Spleen (tissue), 11 donors: ENCODE results near the gene CRELD2. TPM values are rescaled to one million over a fixed set of nuclear protein-coding genes. Genes with fewer than 3 reads are reported as not detected.

Experiments
- DNase-seq: peaks from one replicate; pipeline ENCODE4 v3.0.0-alpha.2; 2020
- H3K27ac ChIP-seq, 8 donors: fragments of 200-600 bp; sonication (generic) in 7 of 8; 1 replicate in 4 of 8; 2 replicates in 4 of 8; pipeline versions ENCODE4 v1.5.0 to v1.8.0; 2016 to 2021; ENCODE audit warnings: inconsistent platforms in 4 of 8, mild to moderate bottlenecking in 4 of 8, moderate library complexity in 1 of 8
- H3K27me3 ChIP-seq, 7 donors: fragments of 200-600 bp; sonication (generic) in 6 of 7; replicated peaks in 1 of 7; 1 replicate in 4 of 7; 2 replicates in 3 of 7; pipeline versions ENCODE4 v1.5.0 to v1.8.0; 2016 to 2021; ENCODE audit warnings: inconsistent platforms in 3 of 7, mild to moderate bottlenecking in 1 of 7
- H3K36me3 ChIP-seq, 6 donors: fragments of 200-600 bp; sonication (generic) in 5 of 6; 1 replicate in 4 of 6; 2 replicates in 2 of 6; pipeline versions ENCODE4 v1.5.0 to v1.8.0; 2016 to 2021; ENCODE audit warnings: inconsistent platforms in 2 of 6
- H3K4me1 ChIP-seq, 6 donors: fragments of 200-600 bp; sonication (generic) in 5 of 6; 1 replicate in 3 of 6; 2 replicates in 3 of 6; pipeline versions ENCODE4 v1.5.0 to v1.8.0; 2016 to 2021; ENCODE audit warnings: inconsistent platforms in 3 of 6
- H3K4me3 ChIP-seq, 8 donors: fragments of 200-600 bp; sonication (generic) in 7 of 8; 1 replicate in 4 of 8; 2 replicates in 4 of 8; pipeline versions ENCODE4 v1.5.0 to v1.8.0; 2016 to 2021; ENCODE audit warnings: inconsistent platforms in 4 of 8, mild to moderate bottlenecking in 4 of 8, moderate library complexity in 2 of 8
- H3K9me3 ChIP-seq, 8 donors: fragments of 200-600 bp; sonication (generic) in 7 of 8; 1 replicate in 4 of 8; 2 replicates in 4 of 8; pipeline versions ENCODE4 v1.5.0 to v1.8.0; 2016 to 2021; ENCODE audit warnings: inconsistent platforms in 4 of 8
- CTCF ChIP-seq, 11 experiments: fragments of 200-600 bp in 7 of 11; fragments of 450-650 bp in 4 of 11; sonication (generic) in 4 of 11; IDR thresholded peaks in 8 of 11; conservative IDR thresholded peaks in 3 of 11; 1 replicate in 7 of 11; 2 replicates in 4 of 11; pipeline versions ENCODE4 v1.4.0 to v1.8.0; 2016 to 2021; ENCODE audit warnings: antibody characterized with exemption in 11 of 11, inconsistent platforms in 4 of 11, mild to moderate bottlenecking in 1 of 11
- POLR2A ChIP-seq, 3 donors: fragments of 450-650 bp; IDR thresholded peaks; one replicate each; pipeline ENCODE4 v1.5.1; 2017; ENCODE audit warnings: antibody characterized with exemption in 3 of 3, mild to moderate bottlenecking in 1 of 3
- POLR2AphosphoS5 ChIP-seq, 3 donors: sonication (generic); formaldehyde crosslinking; IDR thresholded peaks; one replicate each; pipeline ENCODE4 v1.5.1; 2017; ENCODE audit warnings: antibody characterized with exemption in 3 of 3
- WGBS, 5 donors: extraction: QIAGEN DNeasy Blood & Tissue Kit in 3 of 5; methylation state at CpG; one replicate each; pipeline versions ENCODE4 v1.1.5 to v1.1.7; 2013 to 2018; 5-methylcytosine and 5-hydroxymethylcytosine counted together
- intact Hi-C: fragments of 100-400 bp; cut with DNase I; formaldehyde crosslinking; loops from one replicate; pipeline ENCODE4 v1.15.0; 2023; ENCODE audit warnings: low total_unique reads
- polyA plus RNA-seq, 3 donors: library from polyadenylated mRNA; stranded (reverse); fragments of 200-250 nt; gene quantifications; one replicate each; pipeline ENCODE4 v1.2.1, GENCODE V29; 2013
- total RNA-seq, 7 donors: library from RNA; depleted of rRNA in 3 of 7; stranded (reverse); fragments of >200 nt in 3 of 7; fragmentation: NEBNext Ultra II Directional in 4 of 7; extraction: Animal tissue kit (Norgen Biotek cat#: 25700) in 4 of 7; gene quantifications; one replicate each; pipeline versions ENCODE4 v1.1.0 to v1.2.1, GENCODE V29; 2016 to 2021
- donor health status: healthy with polysubstance abuse.
- donor health status: DM: no; HTN: no; CAD: no; lungs with moderate emphysema.
- donor health status: DM: no; HTN: no; CAD: no.
- donor health status: Bipolar disorder and iron deficiency.
- donor health status: healthy.
- donor health status: DM: no; HTN: no; CAD: no.
- donor health status: DM: yes; HTN: yes; CAD: no.

Gene CRELD2
- total and polyA plus RNA-seq, 10 donors, result 16.2 to 46.3 (median 34.9) TPM

DNA sequence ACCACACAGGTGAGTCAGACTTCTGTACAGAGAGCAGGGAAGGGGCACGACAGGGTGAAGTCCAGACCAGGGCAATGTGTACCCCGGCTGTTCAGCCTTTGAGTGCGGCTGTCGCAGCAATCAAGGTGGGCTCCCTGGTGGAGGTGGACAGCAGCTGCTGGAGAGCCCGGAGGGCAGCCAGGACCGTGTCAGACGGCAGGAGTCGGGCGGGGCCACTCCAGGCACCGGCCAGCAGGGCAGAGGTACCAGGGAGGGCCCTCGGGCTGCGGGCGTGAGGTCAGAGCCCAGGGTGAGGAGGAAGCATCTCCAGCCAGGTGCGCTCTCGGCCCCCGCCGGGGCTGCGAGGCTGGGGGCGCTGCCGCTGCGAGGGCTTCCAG lies 41.3 kb downstream of the CRELD2 start:
- Histone ChIP-seq H3K4me1 (peaks cover 27 to 71% (median 51%) of the 10 kb centered on the region in 6 donors), H3K27me3 (no peaks in the 10 kb centered on the region), H3K9me3 (no peaks in the 10 kb centered on the region), H3K27ac (peak overlapping the region; percentile 73 to 99 (median 97)), H3K4me3 (peak overlapping the region; percentile 12 to 99 (median 90)), H3K36me3 (peaks cover 2 to 35% (median 30%) of the 10 kb centered on the region in 6 donors)
- 0 to 8% (median 6%) methylated on average over 2 to 21 of the region's 21 CpGs for WGBS, 5 donors
- intact Hi-C loops, result no loop called here
- TF ChIP-seq POLR2A (IDR thresholded peaks at IDR 0.05) (no peak), CTCF (IDR thresholded peaks at IDR 0.05 in 8 of 11, conservative IDR thresholded peaks at IDR 0.05 in 3 of 11) (peak in 1 of 11 experiments; percentile 19)
- no peak for DNase-seq

GRCh38 chr22:49960159-49961004 lies 41.9 kb downstream of the CRELD2 start, which contains the start of gene PIM3:
Gene PIM3, plus strand, starts transcription at chr22:49960772. Its CDS starts 176 bp downstream, at chr22:49960948.
- intact Hi-C loops, result no loop called here

GRCh38 chr22:49961005-49961600 lies 42.7 kb downstream of the CRELD2 start:
- Histone ChIP-seq H3K4me3 (peak overlapping the region; percentile 71 to 99 (median 92)), H3K4me1 (peaks cover 41 to 72% (median 55%) of the 10 kb centered on the region in 6 donors), H3K36me3 (peaks cover 2 to 48% (median 32%) of the 10 kb centered on the region in 6 donors), H3K9me3 (no peaks in the 10 kb centered on the region), H3K27me3 (no peaks in the 10 kb centered on the region), H3K27ac (peak overlapping the region; percentile 73 to 99 (median 97))
- peak; percentile 93 for DNase-seq
- TF ChIP-seq CTCF (IDR thresholded peaks at IDR 0.05 in 8 of 11, conservative IDR thresholded peaks at IDR 0.05 in 3 of 11) (peak in 1 of 11 experiments; percentile 20), POLR2AphosphoS5 (IDR thresholded peaks at IDR 0.05) (no peak)
- intact Hi-C loops, result no loop called here
- 0 to 1% (median 1%) methylated on average over 29 to 84 of the region's 84 CpGs for WGBS, 5 donors

More at GRCh38 chr22:49960159-49961004, 41.9 kb downstream of the CRELD2 start, which contains the start of gene PIM3:
- peak; percentile 34 to 95 (median 71) for TF ChIP-seq POLR2A (IDR thresholded peaks at IDR 0.05)
- peak in 2 of 11 experiments; percentile 17 to 18 for TF ChIP-seq CTCF (IDR thresholded peaks at IDR 0.05 in 8 of 11, conservative IDR thresholded peaks at IDR 0.05 in 3 of 11)
- peak; percentile 94 to 96 (median 94) for TF ChIP-seq POLR2AphosphoS5 (IDR thresholded peaks at IDR 0.05)
- peaks cover 2 to 41% (median 32%) of the 10 kb centered on the region in 6 donors for H3K36me3 ChIP-seq
- peak; percentile 97 for DNase-seq
- H3K27ac ChIP-seq, result peak within 1 kb of the TSS; percentile 73 to 99 (median 97)
- 0 to 1% (median 0%) methylated on average over 34 to 137 of the region's 137 CpGs for WGBS, 5 donors
- H3K4me1 ChIP-seq, result peaks cover 33 to 71% (median 52%) of the 10 kb centered on the region in 6 donors
- H3K4me3 ChIP-seq, result peak within 1 kb of the TSS; percentile 71 to 99 (median 92)
- H3K9me3 ChIP-seq, result no peaks in the 10 kb centered on the region
- H3K27me3 ChIP-seq, result no peaks in the 10 kb centered on the region
